ENCODE data around the gene TARS3.
A peak's percentile ranks its signal among the peaks of the same experiment; 100 is the strongest.

The TARS3 gene

GRCh38 chr15:101657171-101657570 is 67.1 kb downstream of the TARS3 start:
- TF ChIP-seq REST (IDR thresholded peaks at IDR 0.05; ENCODE audit: insufficient read depth in 1 of 2, low read depth in 2 of 2, low read length in 2 of 2), result no peak
- TF ChIP-seq FOXP2 (optimal IDR thresholded peaks at IDR 0.05; ENCODE audit: borderline replicate concordance, extremely low read depth, extremely low read length, insufficient read depth), result no peak
- no peak for TF ChIP-seq TAF1 (IDR thresholded peaks at IDR 0.05; ENCODE audit: borderline replicate concordance, insufficient read depth, low read length)
- no peak for TF ChIP-seq POLR2AphosphoS5 (IDR thresholded peaks at IDR 0.05; ENCODE audit: low read depth, low read length)
- no peak for TF ChIP-seq SIN3A (IDR thresholded peaks at IDR 0.05; ENCODE audit: borderline replicate concordance, insufficient read depth, low read length)

DNA sequence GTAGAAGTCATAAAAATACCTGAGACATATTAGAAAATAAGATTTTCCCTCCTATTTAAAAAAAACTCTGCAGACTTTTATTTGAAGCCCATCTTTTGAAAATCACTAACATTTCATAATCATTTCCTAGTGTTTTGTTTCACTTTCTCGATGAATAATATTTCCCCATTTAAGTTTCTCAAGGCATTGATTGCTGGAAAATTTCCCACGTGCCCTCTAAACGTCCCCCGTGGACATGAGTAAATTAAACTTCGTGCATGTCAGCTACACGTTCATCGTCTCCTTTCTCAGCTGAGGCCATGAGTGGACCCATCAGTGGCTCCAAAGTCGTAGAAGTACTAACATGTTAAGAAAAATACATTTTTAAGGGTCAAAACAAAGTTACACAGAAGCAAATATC is 70.1 kb downstream of the TARS3 start:
- TF ChIP-seq POLR2AphosphoS5 (IDR thresholded peaks at IDR 0.05; ENCODE audit: low read depth, low read length), result no peak
- no peak for TF ChIP-seq REST (IDR thresholded peaks at IDR 0.05; ENCODE audit: insufficient read depth in 1 of 2, low read depth in 2 of 2, low read length in 2 of 2)

- no peak for TF ChIP-seq TAF1 (IDR thresholded peaks at IDR 0.05; ENCODE audit: borderline replicate concordance, insufficient read depth, low read length)
- TF ChIP-seq POLR2AphosphoS5 (IDR thresholded peaks at IDR 0.05; ENCODE audit: low read depth, low read length), result no peak
- no peak for TF ChIP-seq REST (IDR thresholded peaks at IDR 0.05; ENCODE audit: insufficient read depth in 1 of 2, low read depth in 2 of 2, low read length in 2 of 2)
- TF ChIP-seq FOXP2 (optimal IDR thresholded peaks at IDR 0.05; ENCODE audit: borderline replicate concordance, extremely low read depth, extremely low read length, insufficient read depth), result no peak
- TF ChIP-seq SIN3A (IDR thresholded peaks at IDR 0.05; ENCODE audit: borderline replicate concordance, insufficient read depth, low read length), result no peak
Observed at GRCh38 chr15:101652786-101653430, 71.4 kb downstream of the TARS3 start.

GRCh38 chr15:101652098-101652785 is 72.0 kb downstream of the TARS3 start, which contains the start of gene TM2D3:
Gene TM2D3, minus strand, starts transcription at chr15:101652381. Its CDS starts 20 bp downstream, at chr15:101652361.
- peak; percentile 64; the same call in 1 of the 2 replicates for TF ChIP-seq SIN3A (IDR thresholded peaks at IDR 0.05; ENCODE audit: borderline replicate concordance, insufficient read depth, low read length)
- TF ChIP-seq TAF1 (IDR thresholded peaks at IDR 0.05; ENCODE audit: borderline replicate concordance, insufficient read depth, low read length), result peak; percentile 93
- TF ChIP-seq POLR2AphosphoS5 (IDR thresholded peaks at IDR 0.05; ENCODE audit: low read depth, low read length), result peak; percentile 87
- TF ChIP-seq REST (IDR thresholded peaks at IDR 0.05; ENCODE audit: insufficient read depth in 1 of 2, low read depth in 2 of 2, low read length in 2 of 2), result peak in 1 of 2 experiments; percentile 59; a peak in 3 of 4 replicates
- peak; percentile 88 for TF ChIP-seq FOXP2 (optimal IDR thresholded peaks at IDR 0.05; ENCODE audit: borderline replicate concordance, extremely low read depth, extremely low read length, insufficient read depth)

Measured in PFSK-1 (cell line).